Esophagus muscularis mucosa (tissue), 4 donors: ENCODE data around the gene MAPK8IP3. TPM values are rescaled to one million over a fixed set of nuclear protein-coding genes. Genes with fewer than 3 reads are reported as not detected.

Experiments
- DNase-seq: peaks from one replicate; pipeline ENCODE4 v3.0.0-alpha.2; 2017; ENCODE audit errors: extremely low spot score
- H3K27ac ChIP-seq, 4 donors: fragments of 200-600 bp; sonication (generic); replicated peaks in 1 of 4; 1 replicate in 3 of 4; 2 replicates in 1 of 4; pipeline ENCODE4 v1.5.1; 2016 to 2019; ENCODE audit warnings: mild to moderate bottlenecking in 1 of 4
- H3K27me3 ChIP-seq, 4 donors: fragments of 200-600 bp; sonication (generic); one replicate each; pipeline versions ENCODE4 v1.5.1 to v1.6.0; 2016 to 2019
- H3K36me3 ChIP-seq, 4 donors: fragments of 200-600 bp; sonication (generic); one replicate each; pipeline ENCODE4 v1.5.1; 2016 to 2019
- H3K4me1 ChIP-seq, 4 donors: fragments of 200-600 bp; sonication (generic); one replicate each; pipeline ENCODE4 v1.5.1; 2016 to 2019
- H3K4me3 ChIP-seq, 4 donors: fragments of 200-600 bp; sonication (generic); 1 replicate in 2 of 4; 2 replicates in 2 of 4; pipeline ENCODE4 v1.5.1; 2016 to 2019; ENCODE audit warnings: mild to moderate bottlenecking in 4 of 4, moderate library complexity in 1 of 4
- H3K9me3 ChIP-seq, 4 donors: fragments of 200-600 bp; sonication (generic); 1 replicate in 3 of 4; 2 replicates in 1 of 4; pipeline ENCODE4 v1.5.1; 2016 to 2019
- EP300 ChIP-seq: sonication (generic); formaldehyde crosslinking; IDR thresholded peaks from one replicate; pipeline ENCODE4 v1.6.1; 2017; ENCODE audit warnings: antibody characterized with exemption
- POLR2A ChIP-seq: fragments of 450-650 bp; IDR thresholded peaks from one replicate; pipeline ENCODE4 v1.6.1; 2017; ENCODE audit warnings: antibody characterized with exemption, moderate library complexity, mild to moderate bottlenecking, low read depth
- POLR2AphosphoS5 ChIP-seq, 2 donors: sonication (generic); formaldehyde crosslinking; IDR thresholded peaks; one replicate each; pipeline ENCODE4 v1.6.1; 2017; ENCODE audit warnings: antibody characterized with exemption in 2 of 2
- WGBS: methylation state at CpG from one replicate; pipeline ENCODE4 v1.1.5; 2018; 5-methylcytosine and 5-hydroxymethylcytosine counted together
- intact Hi-C: fragments of 100-400 bp; cut with DNase I; formaldehyde crosslinking; loops from one replicate; pipeline ENCODE4 v1.15.1; 2023
- total RNA-seq, 4 donors: library from RNA; depleted of rRNA; stranded (reverse); fragments of >200 nt; gene quantifications; one replicate each; pipeline versions ENCODE4 v1.1.0 to v1.2.1, GENCODE V29; 2016
- TF ChIP-seq, protein P1 (sequence below), 3 experiments: fragments of 200-600 bp in 2 of 3; fragments of 450-650 bp in 1 of 3; sonication (generic) in 2 of 3; IDR thresholded peaks; one replicate each; pipeline ENCODE4 v1.5.1; 2017 to 2019; ENCODE audit warnings: antibody characterized with exemption in 3 of 3, mild to moderate bottlenecking in 2 of 3, moderate library complexity in 1 of 3

MAPK8IP3 gene
- total RNA-seq, 4 donors from 2014 or later = 21.5 to 36.2 (median 28.5) TPM

DNA sequence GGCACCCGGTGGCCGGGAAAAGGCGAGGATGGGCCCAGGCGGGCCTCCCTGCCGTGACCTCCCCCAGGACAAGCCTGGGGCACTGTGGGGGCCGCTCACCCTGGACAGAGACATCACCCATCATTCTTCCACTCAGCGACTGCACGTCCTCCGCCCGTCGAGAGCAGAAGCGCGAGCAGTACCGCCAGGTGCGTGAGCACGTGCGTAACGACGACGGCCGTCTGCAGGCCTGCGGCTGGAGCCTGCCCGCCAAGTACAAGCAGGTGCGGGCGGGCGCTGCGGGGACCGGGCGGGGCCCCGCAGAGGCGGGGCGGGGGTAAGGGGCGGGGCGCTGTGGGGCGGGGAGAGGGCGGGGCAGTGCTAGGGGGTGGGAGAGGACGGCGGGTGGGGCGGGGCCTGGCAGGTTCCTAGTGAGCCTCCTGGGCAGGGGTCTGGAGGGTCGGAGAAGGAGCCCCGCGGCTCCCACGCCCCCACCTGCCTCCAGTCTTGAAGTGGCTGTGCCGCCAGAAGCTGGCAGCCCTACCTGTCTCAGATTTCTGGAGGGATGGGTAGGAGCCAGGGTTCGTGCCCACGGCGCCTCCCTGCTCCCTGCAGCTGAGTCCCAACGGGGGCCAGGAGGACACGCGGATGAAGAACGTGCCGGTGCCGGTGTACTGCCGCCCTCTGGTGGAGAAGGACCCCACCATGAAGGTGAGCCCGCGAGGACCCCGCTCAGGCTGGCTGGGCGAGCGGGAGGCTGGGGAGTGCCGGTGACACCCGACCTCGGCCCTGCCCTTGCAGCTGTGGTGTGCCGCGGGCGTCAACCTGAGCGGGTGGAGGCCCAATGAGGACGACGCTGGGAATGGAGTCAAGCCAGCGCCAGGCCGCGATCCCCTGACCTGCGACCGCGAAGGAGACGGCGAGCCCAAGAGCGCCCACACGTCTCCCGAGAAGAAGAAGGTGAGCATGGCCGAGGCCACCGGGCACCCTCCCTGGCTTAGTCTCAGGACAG, 57.8 kb downstream of the MAPK8IP3 start:
- Histone ChIP-seq H3K4me1 (peaks cover 0 to 14% (median 9%) of the 10 kb centered on the region in 4 donors), H3K9me3 (no peaks in the 10 kb centered on the region), H3K4me3 (no peak overlapping the region), H3K36me3 (peaks cover 47 to 100% (median 98%) of the 10 kb centered on the region in 4 donors), H3K27me3 (no peaks in the 10 kb centered on the region), H3K27ac (peak overlapping the region in 1 of 4 donors; percentile 39)
- TF ChIP-seq POLR2A = no peak
- TF ChIP-seq, protein P1, sequence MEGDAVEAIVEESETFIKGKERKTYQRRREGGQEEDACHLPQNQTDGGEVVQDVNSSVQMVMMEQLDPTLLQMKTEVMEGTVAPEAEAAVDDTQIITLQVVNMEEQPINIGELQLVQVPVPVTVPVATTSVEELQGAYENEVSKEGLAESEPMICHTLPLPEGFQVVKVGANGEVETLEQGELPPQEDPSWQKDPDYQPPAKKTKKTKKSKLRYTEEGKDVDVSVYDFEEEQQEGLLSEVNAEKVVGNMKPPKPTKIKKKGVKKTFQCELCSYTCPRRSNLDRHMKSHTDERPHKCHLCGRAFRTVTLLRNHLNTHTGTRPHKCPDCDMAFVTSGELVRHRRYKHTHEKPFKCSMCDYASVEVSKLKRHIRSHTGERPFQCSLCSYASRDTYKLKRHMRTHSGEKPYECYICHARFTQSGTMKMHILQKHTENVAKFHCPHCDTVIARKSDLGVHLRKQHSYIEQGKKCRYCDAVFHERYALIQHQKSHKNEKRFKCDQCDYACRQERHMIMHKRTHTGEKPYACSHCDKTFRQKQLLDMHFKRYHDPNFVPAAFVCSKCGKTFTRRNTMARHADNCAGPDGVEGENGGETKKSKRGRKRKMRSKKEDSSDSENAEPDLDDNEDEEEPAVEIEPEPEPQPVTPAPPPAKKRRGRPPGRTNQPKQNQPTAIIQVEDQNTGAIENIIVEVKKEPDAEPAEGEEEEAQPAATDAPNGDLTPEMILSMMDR (IDR thresholded peaks at IDR 0.05) = peak; percentile 6 to 45 (median 18)
- intact Hi-C loops = no loop called here
- 71% methylated on average over 58 of the region's 81 CpGs for WGBS
- no peak for DNase-seq

DNA sequence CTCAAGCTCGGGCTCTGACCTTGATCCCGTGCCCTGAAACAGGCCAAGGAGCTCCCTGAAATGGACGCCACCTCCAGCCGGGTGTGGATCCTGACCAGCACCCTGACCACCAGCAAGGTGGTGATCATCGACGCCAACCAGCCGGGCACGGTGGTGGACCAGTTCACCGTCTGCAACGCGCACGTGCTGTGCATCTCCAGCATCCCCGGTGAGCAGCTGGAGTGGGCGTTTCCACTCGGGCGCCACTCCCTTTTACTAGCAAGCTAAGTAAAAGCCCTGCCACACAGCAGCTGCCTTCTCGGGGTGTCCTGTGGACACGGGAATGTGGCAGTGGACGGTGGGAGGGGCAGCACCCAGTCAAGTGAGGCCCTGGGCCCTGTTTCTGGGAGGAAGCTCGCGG, 59.0 kb downstream of the MAPK8IP3 start:
- TF ChIP-seq POLR2AphosphoS5 (IDR thresholded peaks at IDR 0.05) = no peak
- no peak for TF ChIP-seq POLR2A
- TF ChIP-seq, protein P1 (IDR thresholded peaks at IDR 0.05) = no peak
- no peak for TF ChIP-seq EP300
- Histone ChIP-seq H3K4me3 (no peak overlapping the region), H3K27me3 (no peaks in the 10 kb centered on the region), H3K9me3 (no peaks in the 10 kb centered on the region), H3K4me1 (peaks cover 3 to 25% (median 20%) of the 10 kb centered on the region in 4 donors), H3K27ac (no peak overlapping the region), H3K36me3 (peaks cover 51 to 100% (median 99%) of the 10 kb centered on the region in 4 donors)
- intact Hi-C loops = no loop called here
- 92% methylated on average over 20 of the region's 21 CpGs for WGBS
- DNase-seq = no peak

DNA sequence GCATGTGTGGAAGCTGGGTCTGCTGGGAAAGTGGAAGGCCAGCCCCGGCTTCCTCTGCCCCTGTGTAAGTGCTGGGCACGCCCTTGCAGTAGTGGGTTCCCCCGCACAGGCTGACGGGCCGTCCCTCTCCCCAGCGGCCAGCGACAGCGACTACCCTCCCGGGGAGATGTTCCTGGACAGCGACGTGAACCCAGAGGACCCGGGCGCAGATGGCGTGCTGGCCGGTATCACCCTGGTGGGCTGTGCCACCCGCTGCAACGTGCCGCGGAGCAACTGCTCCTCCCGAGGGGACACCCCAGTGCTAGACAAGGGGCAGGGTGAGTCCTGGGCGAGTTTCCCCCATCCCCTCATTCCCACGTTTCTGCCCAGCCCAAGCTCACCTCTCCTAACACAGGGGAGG, 59.8 kb downstream of the MAPK8IP3 start:
- no peak overlapping the region for H3K27ac ChIP-seq
- H3K27me3 ChIP-seq = no peaks in the 10 kb centered on the region
- no peaks in the 10 kb centered on the region for H3K9me3 ChIP-seq
- no peak overlapping the region for H3K4me3 ChIP-seq
- intact Hi-C loops = no loop called here
- DNase-seq = no peak
- H3K36me3 ChIP-seq = peaks cover 51 to 92% (median 90%) of the 10 kb centered on the region in 4 donors
- H3K4me1 ChIP-seq = peaks cover 11 to 34% (median 29%) of the 10 kb centered on the region in 4 donors
- TF ChIP-seq POLR2A (no peak), EP300 (no peak), POLR2AphosphoS5 (IDR thresholded peaks at IDR 0.05) (no peak)
- TF ChIP-seq, protein P1 (IDR thresholded peaks at IDR 0.05) = no peak
- WGBS = 92% methylated on average over 20 of the region's 22 CpGs

DNA sequence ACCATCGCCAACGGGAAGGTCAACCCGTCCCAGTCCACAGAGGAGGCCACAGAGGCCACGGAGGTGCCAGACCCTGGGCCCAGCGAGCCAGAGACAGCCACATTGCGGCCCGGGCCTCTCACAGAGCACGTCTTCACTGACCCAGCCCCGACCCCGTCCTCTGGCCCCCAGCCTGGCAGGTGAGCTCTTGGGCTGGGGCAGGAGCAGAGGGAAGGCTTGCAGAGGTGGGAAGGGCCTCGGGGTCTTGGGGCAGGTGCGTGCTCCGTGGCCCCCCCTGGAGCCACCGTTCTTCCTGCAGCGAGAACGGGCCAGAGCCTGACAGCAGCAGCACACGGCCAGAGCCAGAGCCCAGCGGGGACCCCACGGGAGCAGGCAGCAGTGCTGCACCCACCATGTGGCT, 60.2 kb downstream of the MAPK8IP3 start:
- no peak for TF ChIP-seq EP300
- TF ChIP-seq POLR2A = no peak
- Histone ChIP-seq H3K4me1 (peaks cover 11 to 35% (median 30%) of the 10 kb centered on the region in 4 donors), H3K36me3 (peaks cover 51 to 88% (median 86%) of the 10 kb centered on the region in 4 donors), H3K9me3 (no peaks in the 10 kb centered on the region), H3K27ac (no peak overlapping the region), H3K4me3 (no peak overlapping the region), H3K27me3 (no peaks in the 10 kb centered on the region)
- 92% methylated on average over 13 of the region's 19 CpGs for WGBS
- intact Hi-C loops = no loop called here
- DNase-seq = no peak

DNA sequence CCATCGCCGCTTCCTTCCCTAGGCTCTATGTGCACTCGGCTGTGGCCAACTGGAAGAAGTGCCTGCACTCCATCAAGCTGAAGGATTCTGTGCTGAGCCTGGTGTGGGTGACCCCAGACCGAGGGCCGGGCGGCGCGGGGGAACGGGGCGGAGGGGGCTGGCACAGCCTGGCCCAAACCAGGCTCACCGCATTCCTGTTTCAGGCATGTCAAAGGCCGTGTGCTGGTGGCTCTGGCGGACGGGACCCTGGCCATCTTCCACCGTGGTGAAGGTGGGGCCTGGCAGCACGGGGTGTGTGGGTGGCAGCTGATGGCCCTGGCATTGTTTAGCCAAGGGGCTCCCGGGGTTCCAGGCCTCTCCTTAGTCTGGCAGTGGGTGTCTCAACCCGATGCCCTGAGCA, 60.7 kb downstream of the MAPK8IP3 start:
- peaks cover 50 to 83% (median 82%) of the 10 kb centered on the region in 4 donors for H3K36me3 ChIP-seq
- H3K27ac ChIP-seq = no peak overlapping the region
- intact Hi-C loops = no loop called here
- H3K9me3 ChIP-seq = no peaks in the 10 kb centered on the region
- H3K4me1 ChIP-seq = peaks cover 13 to 38% (median 33%) of the 10 kb centered on the region in 4 donors
- no peaks in the 10 kb centered on the region for H3K27me3 ChIP-seq
- no peak overlapping the region for H3K4me3 ChIP-seq
- no peak for TF ChIP-seq EP300
- no peak for TF ChIP-seq POLR2A
- TF ChIP-seq, protein P1 (IDR thresholded peaks at IDR 0.05) = no peak
- TF ChIP-seq POLR2AphosphoS5 (IDR thresholded peaks at IDR 0.05) = no peak
- 95% methylated on average over 14 of the region's 18 CpGs for WGBS
- no peak for DNase-seq
